DND-41 (cell line): ENCODE measurements around the gene PRDM15.

Source experiments
- ATAC-seq: fragments of 200-7000 bp; cut with Tn5 transposase; 3 replicates; pipeline ENCODE4 v1.9.1; 2021; ENCODE audit warnings: low read depth; ENCODE audit not compliant: insufficient read depth
- DNase-seq: peaks from one replicate; pipeline ENCODE4 v3.0.0-alpha.2; 2020
- H2AFZ ChIP-seq: 2 replicates; pipeline ENCODE4 v1.6.0; 2012; ENCODE audit warnings: low read depth, low read length
- H3K27ac ChIP-seq: 2 replicates; pipeline ENCODE4 v1.5.1; 2012; ENCODE audit warnings: low read length, inconsistent platforms
- H3K27me3 ChIP-seq: fragments of 200-600 bp; sonication (generic); 2 replicates; pipeline ENCODE4 v1.6.0; 2012; ENCODE audit warnings: low read length, mild to moderate bottlenecking, inconsistent platforms; ENCODE audit not compliant: insufficient read depth, poor library complexity
- H3K36me3 ChIP-seq: 2 replicates; pipeline ENCODE4 v1.5.1; 2012; ENCODE audit warnings: low read length, inconsistent platforms; ENCODE audit not compliant: insufficient read depth
- H3K4me1 ChIP-seq: 2 replicates; pipeline ENCODE4 v1.5.1; 2012; ENCODE audit warnings: mild to moderate bottlenecking, low read length; ENCODE audit not compliant: insufficient read depth
- H3K4me2 ChIP-seq: 2 replicates; pipeline ENCODE4 v1.6.0; 2012; ENCODE audit warnings: mild to moderate bottlenecking, moderate library complexity, low read length, inconsistent platforms; ENCODE audit not compliant: insufficient read depth
- H3K4me3 ChIP-seq, 2 experiments: fragments of 200-600 bp in 1 of 2; shearing (Covaris generic) in 1 of 2; 2 replicates each; pipeline ENCODE4 v1.5.1; 2012 to 2016; ENCODE audit warnings: inconsistent platforms in 2 of 2, low read length in 2 of 2, mild to moderate bottlenecking in 2 of 2, low read depth in 1 of 2, moderate library complexity in 1 of 2
- H3K79me2 ChIP-seq: 2 replicates; pipeline ENCODE4 v1.6.0; 2012; ENCODE audit warnings: low read length, inconsistent platforms; ENCODE audit not compliant: insufficient read depth
- H3K9ac ChIP-seq: 2 replicates; pipeline ENCODE4 v1.6.0; 2012; ENCODE audit warnings: low read depth, mild to moderate bottlenecking, inconsistent platforms, low read length, moderate library complexity
- H3K9me3 ChIP-seq: 2 replicates; pipeline ENCODE4 v1.5.1; 2012; ENCODE audit warnings: low read length, moderate library complexity, mild to moderate bottlenecking, inconsistent platforms; ENCODE audit not compliant: insufficient read depth, severe bottlenecking
- H4K20me1 ChIP-seq: 2 replicates; pipeline ENCODE4 v1.6.0; 2012; ENCODE audit warnings: low read length; ENCODE audit not compliant: insufficient read depth
- CTCF ChIP-seq: IDR thresholded peaks from 2 replicates; pipeline ENCODE4 v1.5.1; 2012; ENCODE audit warnings: borderline replicate concordance, low read length, moderate library complexity, mild to moderate bottlenecking; ENCODE audit not compliant: poor library complexity, severe bottlenecking; ENCODE audit errors: extremely low read depth
- EZH2 ChIP-seq: IDR thresholded peaks from 3 replicates; pipeline ENCODE4 v1.6.1; 2012; ENCODE audit warnings: borderline replicate concordance, low read depth, mild to moderate bottlenecking, moderate library complexity, low read length, inconsistent platforms; ENCODE audit not compliant: severe bottlenecking

The PRDM15 gene

GRCh38 chr21:41815652-41816582 is 63.2 kb downstream of the PRDM15 start:
- H3K27me3 ChIP-seq: no peaks in the 10 kb centered on the region
- H4K20me1 ChIP-seq: no peaks in the 10 kb centered on the region
- H3K27ac ChIP-seq: peak overlapping the region; percentile 72
- H3K4me3 ChIP-seq: no peak overlapping the region
- peak overlapping the region; percentile 17; the same call in 1 of the 2 replicates for H3K9ac ChIP-seq
- ATAC-seq: no peak
- H3K36me3 ChIP-seq: peaks cover 70% of the 10 kb centered on the region
- DNase-seq: no peak
- H3K79me2 ChIP-seq: no peaks in the 10 kb centered on the region
- no peak overlapping the region for H3K4me2 ChIP-seq
- TF ChIP-seq CTCF (no peak), EZH2 (no peak)
- H3K9me3 ChIP-seq: no peaks in the 10 kb centered on the region
- no peak overlapping the region for H2AFZ ChIP-seq
- H3K4me1 ChIP-seq: peaks cover 15% of the 10 kb centered on the region

GRCh38 chr21:41813226-41813625 is 65.9 kb downstream of the PRDM15 start:
- H3K27ac ChIP-seq: 0 out of 2 replicates have a peak overlapping the region, but pooled peaks have one; percentile 43
- H3K4me3 ChIP-seq: no peak overlapping the region
- peaks cover 13% of the 10 kb centered on the region for H3K4me1 ChIP-seq
- ATAC-seq (no peak), DNase-seq (no peak)
- no peaks in the 10 kb centered on the region for H3K27me3 ChIP-seq
- no peak overlapping the region for H3K9ac ChIP-seq
- no peaks in the 10 kb centered on the region for H4K20me1 ChIP-seq
- H3K36me3 ChIP-seq: peaks cover 74% of the 10 kb centered on the region
- no peaks in the 10 kb centered on the region for H3K9me3 ChIP-seq
- no peak overlapping the region for H2AFZ ChIP-seq
- no peaks in the 10 kb centered on the region for H3K79me2 ChIP-seq
- TF ChIP-seq EZH2: no peak
- TF ChIP-seq CTCF: no peak
- no peak overlapping the region for H3K4me2 ChIP-seq

- peaks cover 76% of the 10 kb centered on the region for H3K36me3 ChIP-seq
- DNase-seq (no peak), ATAC-seq (no peak)
These were observed 66.5 kb downstream of the PRDM15 start for GRCh38 chr21:41812679-41813078.

More at GRCh38 chr21:41812679-41813078, 66.5 kb downstream of the PRDM15 start:
- H3K79me2 ChIP-seq: no peaks in the 10 kb centered on the region
- H3K27me3 ChIP-seq: no peaks in the 10 kb centered on the region
- no peak overlapping the region for H3K4me2 ChIP-seq
- no peaks in the 10 kb centered on the region for H3K9me3 ChIP-seq
- no peak overlapping the region for H3K4me3 ChIP-seq
- H4K20me1 ChIP-seq: no peaks in the 10 kb centered on the region
- H3K4me1 ChIP-seq: peaks cover 11% of the 10 kb centered on the region
- H3K9ac ChIP-seq: no peak overlapping the region
- no peak overlapping the region for H2AFZ ChIP-seq
- H3K27ac ChIP-seq: peak overlapping the region; percentile 5; the same call in 1 of the 2 replicates
- TF ChIP-seq EZH2 (no peak), CTCF (no peak)
